HL-60 (cell line): ENCODE results near the gene ATRN.

Source experiments
- POLR2AphosphoS5 ChIP-seq: IDR thresholded peaks from 2 replicates; pipeline ENCODE4 v1.6.1; 2012; ENCODE audit warnings: low read depth
- SPI1 ChIP-seq: IDR thresholded peaks from 2 replicates; pipeline ENCODE4 v1.6.1; 2012; ENCODE audit warnings: low read depth, mild to moderate bottlenecking, borderline replicate concordance
- TF ChIP-seq, protein P1 (sequence below): IDR thresholded peaks from one replicate; pipeline ENCODE4 v1.5.1; 2011; ENCODE audit warnings: low read length, control low read depth, inconsistent platforms; ENCODE audit not compliant: insufficient read depth
- TF ChIP-seq, protein P2 (sequence below): IDR thresholded peaks from 2 replicates; pipeline ENCODE4 v1.6.1; 2012; ENCODE audit warnings: low read depth; ENCODE audit not compliant: insufficient replicate concordance

DNA sequence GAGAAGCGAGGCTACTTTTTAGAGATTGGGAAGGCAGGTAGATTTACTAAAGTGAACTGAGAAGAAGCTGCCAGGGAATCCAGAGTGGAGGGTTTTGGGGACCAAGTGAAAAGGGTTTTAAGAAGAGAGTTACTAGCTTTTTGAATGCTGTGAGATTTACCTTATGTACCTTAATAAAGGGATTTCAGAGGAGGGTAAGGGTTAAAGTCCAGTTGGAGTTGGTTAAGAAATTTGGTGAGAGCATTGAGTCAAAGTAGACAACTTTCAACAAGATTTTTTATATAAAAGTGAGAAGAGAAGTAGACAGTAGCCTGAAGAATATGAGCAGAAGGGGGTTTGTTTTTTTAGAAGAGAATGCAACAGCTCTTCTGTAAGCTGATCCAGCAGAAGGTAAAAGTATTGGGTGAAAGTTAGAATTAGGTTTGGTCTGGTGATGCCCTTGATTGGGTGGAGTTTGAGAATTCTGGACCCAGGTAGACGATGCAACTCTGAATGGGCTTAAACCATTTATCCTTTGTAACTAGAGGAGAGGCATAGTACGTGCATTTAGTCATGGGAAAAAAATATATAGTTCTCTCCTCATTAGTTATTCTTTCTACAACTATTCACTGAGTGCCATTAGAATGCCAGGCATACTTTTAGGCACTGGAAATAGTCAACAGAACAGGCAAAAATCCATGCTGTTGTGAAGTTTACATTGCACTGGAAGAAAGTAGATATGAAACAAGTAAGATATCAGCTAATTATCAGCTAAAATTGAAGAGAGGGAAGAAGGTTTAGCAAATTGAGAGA lies 44.8 kb downstream of the ATRN start:
- TF ChIP-seq, protein P1, sequence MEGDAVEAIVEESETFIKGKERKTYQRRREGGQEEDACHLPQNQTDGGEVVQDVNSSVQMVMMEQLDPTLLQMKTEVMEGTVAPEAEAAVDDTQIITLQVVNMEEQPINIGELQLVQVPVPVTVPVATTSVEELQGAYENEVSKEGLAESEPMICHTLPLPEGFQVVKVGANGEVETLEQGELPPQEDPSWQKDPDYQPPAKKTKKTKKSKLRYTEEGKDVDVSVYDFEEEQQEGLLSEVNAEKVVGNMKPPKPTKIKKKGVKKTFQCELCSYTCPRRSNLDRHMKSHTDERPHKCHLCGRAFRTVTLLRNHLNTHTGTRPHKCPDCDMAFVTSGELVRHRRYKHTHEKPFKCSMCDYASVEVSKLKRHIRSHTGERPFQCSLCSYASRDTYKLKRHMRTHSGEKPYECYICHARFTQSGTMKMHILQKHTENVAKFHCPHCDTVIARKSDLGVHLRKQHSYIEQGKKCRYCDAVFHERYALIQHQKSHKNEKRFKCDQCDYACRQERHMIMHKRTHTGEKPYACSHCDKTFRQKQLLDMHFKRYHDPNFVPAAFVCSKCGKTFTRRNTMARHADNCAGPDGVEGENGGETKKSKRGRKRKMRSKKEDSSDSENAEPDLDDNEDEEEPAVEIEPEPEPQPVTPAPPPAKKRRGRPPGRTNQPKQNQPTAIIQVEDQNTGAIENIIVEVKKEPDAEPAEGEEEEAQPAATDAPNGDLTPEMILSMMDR: no peak
- no peak for TF ChIP-seq SPI1
- TF ChIP-seq POLR2AphosphoS5: no peak
- TF ChIP-seq, protein P2, sequence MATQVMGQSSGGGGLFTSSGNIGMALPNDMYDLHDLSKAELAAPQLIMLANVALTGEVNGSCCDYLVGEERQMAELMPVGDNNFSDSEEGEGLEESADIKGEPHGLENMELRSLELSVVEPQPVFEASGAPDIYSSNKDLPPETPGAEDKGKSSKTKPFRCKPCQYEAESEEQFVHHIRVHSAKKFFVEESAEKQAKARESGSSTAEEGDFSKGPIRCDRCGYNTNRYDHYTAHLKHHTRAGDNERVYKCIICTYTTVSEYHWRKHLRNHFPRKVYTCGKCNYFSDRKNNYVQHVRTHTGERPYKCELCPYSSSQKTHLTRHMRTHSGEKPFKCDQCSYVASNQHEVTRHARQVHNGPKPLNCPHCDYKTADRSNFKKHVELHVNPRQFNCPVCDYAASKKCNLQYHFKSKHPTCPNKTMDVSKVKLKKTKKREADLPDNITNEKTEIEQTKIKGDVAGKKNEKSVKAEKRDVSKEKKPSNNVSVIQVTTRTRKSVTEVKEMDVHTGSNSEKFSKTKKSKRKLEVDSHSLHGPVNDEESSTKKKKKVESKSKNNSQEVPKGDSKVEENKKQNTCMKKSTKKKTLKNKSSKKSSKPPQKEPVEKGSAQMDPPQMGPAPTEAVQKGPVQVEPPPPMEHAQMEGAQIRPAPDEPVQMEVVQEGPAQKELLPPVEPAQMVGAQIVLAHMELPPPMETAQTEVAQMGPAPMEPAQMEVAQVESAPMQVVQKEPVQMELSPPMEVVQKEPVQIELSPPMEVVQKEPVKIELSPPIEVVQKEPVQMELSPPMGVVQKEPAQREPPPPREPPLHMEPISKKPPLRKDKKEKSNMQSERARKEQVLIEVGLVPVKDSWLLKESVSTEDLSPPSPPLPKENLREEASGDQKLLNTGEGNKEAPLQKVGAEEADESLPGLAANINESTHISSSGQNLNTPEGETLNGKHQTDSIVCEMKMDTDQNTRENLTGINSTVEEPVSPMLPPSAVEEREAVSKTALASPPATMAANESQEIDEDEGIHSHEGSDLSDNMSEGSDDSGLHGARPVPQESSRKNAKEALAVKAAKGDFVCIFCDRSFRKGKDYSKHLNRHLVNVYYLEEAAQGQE: no peak
